HG03103 (cell line): Measurements from ENCODE around the gene GRIK4.

Experiments used
- ATAC-seq: cut with Tn5 transposase; IDR thresholded peaks from one replicate; pipeline ENCODE4 v1.9.1; 2021; ENCODE audit warnings: low read depth; ENCODE audit not compliant: unreplicated experiment

Gene GRIK4

GRCh38 chr11:120695939-120696338 lies 184.4 kb downstream of the GRIK4 start:
- no peak for ATAC-seq

GRCh38 chr11:120696597-120697218 lies 185.2 kb downstream of the GRIK4 start:
- ATAC-seq = no peak

- no peak for ATAC-seq
Measured at GRCh38 chr11:120698918-120699317, 187.4 kb downstream of the GRIK4 start.

GRCh38 chr11:120702656-120703055 lies 191.1 kb downstream of the GRIK4 start:
- no peak for ATAC-seq

GRCh38 chr11:120703358-120704152 lies 192.0 kb downstream of the GRIK4 start:
- ATAC-seq = peak; percentile 68

GRCh38 chr11:120704256-120704750 lies 192.8 kb downstream of the GRIK4 start:
- ATAC-seq = no peak

GRCh38 chr11:120706257-120706656 lies 194.7 kb downstream of the GRIK4 start:
- no peak for ATAC-seq

- ATAC-seq = no peak
Measured at GRCh38 chr11:120707098-120707497, 195.6 kb downstream of the GRIK4 start.

- no peak for ATAC-seq
Measured at GRCh38 chr11:120707663-120708062, 196.1 kb downstream of the GRIK4 start.

- ATAC-seq = no peak
Measured at GRCh38 chr11:120708511-120709183, 197.1 kb downstream of the GRIK4 start.

GRCh38 chr11:120709808-120710207 lies 198.3 kb downstream of the GRIK4 start:
- ATAC-seq = peak; percentile 64

GRCh38 chr11:120710354-120711131 lies 199.0 kb downstream of the GRIK4 start:
- ATAC-seq = no peak

GRCh38 chr11:120712014-120712413 lies 200.5 kb downstream of the GRIK4 start:
- ATAC-seq = no peak

- ATAC-seq = no peak
Measured at GRCh38 chr11:120712881-120713280, 201.3 kb downstream of the GRIK4 start.

GRCh38 chr11:120713296-120713695 lies 201.7 kb downstream of the GRIK4 start:
- no peak for ATAC-seq

GRCh38 chr11:120714438-120714837 lies 202.9 kb downstream of the GRIK4 start:
- no peak for ATAC-seq

- ATAC-seq = no peak
Measured at GRCh38 chr11:120715239-120715638, 203.7 kb downstream of the GRIK4 start.

- ATAC-seq = no peak
Measured at GRCh38 chr11:120717042-120717441, 205.5 kb downstream of the GRIK4 start.

GRCh38 chr11:120717623-120718022 lies 206.1 kb downstream of the GRIK4 start:
- no peak for ATAC-seq

GRCh38 chr11:120718171-120718570 lies 206.6 kb downstream of the GRIK4 start:
- no peak for ATAC-seq

GRCh38 chr11:120719348-120719747 lies 207.8 kb downstream of the GRIK4 start:
- no peak for ATAC-seq
